HPDE6-E6E7 (cell line): Measurements from ENCODE around the gene CPA2.
A peak's percentile ranks its signal among the peaks of the same experiment; 100 is the strongest.
"Not testable (repeated sequence)": the region's sequence is repeated elsewhere in the genome, so short reads cannot be mapped to it uniquely, and the experiment has no call there.

Experiments used
- DNase-seq: peaks from one replicate; pipeline ENCODE4 v3.0.0; 2011; ENCODE audit warnings: missing footprints; ENCODE audit errors: extremely low spot score

The CPA2 gene

GRCh38 chr7:130305433-130306042 is 38.9 kb downstream of the CPA2 start:
- no peak for DNase-seq

GRCh38 chr7:130309986-130310385 is 43.3 kb downstream of the CPA2 start:
- no peak for DNase-seq

- DNase-seq: no peak
Observed at GRCh38 chr7:130314305-130314704, 47.6 kb downstream of the CPA2 start.

GRCh38 chr7:130319541-130319940 is 52.9 kb downstream of the CPA2 start:
- DNase-seq: no peak

GRCh38 chr7:130321542-130322229 is 55.0 kb downstream of the CPA2 start:
- DNase-seq: not testable (repeated sequence)

- peak; percentile 41 for DNase-seq
Observed at GRCh38 chr7:130322615-130323014, 56.0 kb downstream of the CPA2 start.

- DNase-seq: no peak
Observed at GRCh38 chr7:130324306-130324943, 57.8 kb downstream of the CPA2 start.

- no peak for DNase-seq
Observed at GRCh38 chr7:130329681-130330080, 63.0 kb downstream of the CPA2 start.

GRCh38 chr7:130332259-130333053 is 65.8 kb downstream of the CPA2 start:
- no peak for DNase-seq

GRCh38 chr7:130333832-130334231 is 67.2 kb downstream of the CPA2 start:
- no peak for DNase-seq

GRCh38 chr7:130334274-130334673 is 67.6 kb downstream of the CPA2 start:
- no peak for DNase-seq

GRCh38 chr7:130337410-130337971 is 70.8 kb downstream of the CPA2 start:
- no peak for DNase-seq

- DNase-seq: no peak
Observed at GRCh38 chr7:130338233-130338632, 71.6 kb downstream of the CPA2 start.
